Tongue (tissue), 2 donors: ENCODE data around the gene GOLGA8K. TPM values are rescaled to one million over a fixed set of nuclear protein-coding genes. Genes with fewer than 3 reads are reported as not detected.
"Not testable (repeated sequence)": the region's sequence is repeated elsewhere in the genome, so short reads cannot be mapped to it uniquely, and the experiment has no call there.

Source experiments
- DNase-seq: peaks from one replicate; pipeline ENCODE4 v3.0.0-alpha.2; 2015
- total RNA-seq: library from RNA; depleted of rRNA; stranded (reverse); fragments of >200 nt; gene quantifications from one replicate; pipeline ENCODE4 v1.2.3, GENCODE V29; 2014

Gene GOLGA8K, protein sequence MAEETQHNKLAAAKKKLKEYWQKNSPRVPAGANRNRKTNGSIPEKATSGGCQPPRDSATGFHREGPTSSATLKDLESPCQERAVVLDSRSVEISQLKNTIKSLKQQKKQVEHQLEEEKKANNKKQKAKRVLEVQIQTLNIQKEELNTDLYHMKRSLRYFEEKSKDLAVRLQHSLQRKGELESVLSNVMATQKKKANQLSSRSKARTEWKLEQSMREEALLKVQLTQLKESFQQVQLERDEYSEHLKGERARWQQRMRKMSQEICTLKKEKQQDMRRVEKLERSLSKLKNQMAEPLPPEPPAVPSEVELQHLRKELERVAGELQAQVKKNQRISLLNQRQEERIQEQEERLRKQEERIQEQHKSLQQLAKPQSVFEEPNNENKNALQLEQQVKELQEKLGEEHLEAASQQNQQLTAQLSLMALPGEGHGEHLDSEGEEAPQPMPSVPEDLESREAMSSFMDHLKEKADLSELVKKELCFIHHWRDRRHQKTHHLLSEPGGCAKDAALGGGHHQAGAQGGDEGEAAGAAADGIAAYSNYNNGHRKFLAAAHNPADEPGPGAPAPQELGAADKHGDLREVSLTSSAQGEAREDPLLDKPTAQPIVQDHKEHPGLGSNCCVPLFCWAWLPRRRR
- not detected for total RNA-seq

- not testable (repeated sequence) for DNase-seq
These were observed at the start of gene GOLGA8K for GRCh38 chr15:32403192-32403591. Gene GOLGA8K, minus strand, starts transcription at chr15:32403292. Its CDS starts 98 bp downstream, at chr15:32403194.

GRCh38 chr15:32440445-32440977 lies 37.4 kb upstream of the GOLGA8K start:
- not testable (repeated sequence) for DNase-seq

- DNase-seq, result not testable (repeated sequence)
These were observed 31.2 kb upstream of the GOLGA8K start for GRCh38 chr15:32434102-32434963.

GRCh38 chr15:32427635-32428034 lies 24.5 kb upstream of the GOLGA8K start:
- DNase-seq, result not testable (repeated sequence)

- DNase-seq, result peak; percentile 51
These were observed 23.4 kb upstream of the GOLGA8K start for GRCh38 chr15:32426511-32426910.

- not testable (repeated sequence) for DNase-seq
These were observed 4.8 kb upstream of the GOLGA8K start for GRCh38 chr15:32407903-32408302.

GRCh38 chr15:32396522-32396921 lies 6.6 kb downstream of the GOLGA8K start:
- DNase-seq, result not testable (repeated sequence)

DNA sequence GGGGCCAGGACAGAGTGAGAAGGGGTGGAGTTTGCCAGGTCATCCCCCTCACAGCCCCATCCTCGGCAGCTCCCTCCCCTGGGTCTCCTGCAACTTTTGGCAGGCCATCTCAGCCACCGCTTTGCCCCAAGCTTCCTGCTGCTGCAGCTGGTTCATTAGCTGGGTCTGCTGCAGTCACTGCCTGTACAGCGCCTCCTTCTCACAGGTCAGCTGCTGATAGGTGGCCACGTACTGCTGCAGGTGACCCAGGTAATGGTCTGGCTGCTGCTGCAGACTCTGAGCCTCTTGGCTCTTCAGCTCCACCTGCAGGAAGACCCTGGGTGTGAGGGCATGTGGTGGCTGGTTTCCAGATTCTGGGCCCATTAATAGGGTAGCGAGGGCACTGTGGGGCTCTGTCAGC lies 8.3 kb downstream of the GOLGA8K start:
- DNase-seq, result not testable (repeated sequence)

DNA sequence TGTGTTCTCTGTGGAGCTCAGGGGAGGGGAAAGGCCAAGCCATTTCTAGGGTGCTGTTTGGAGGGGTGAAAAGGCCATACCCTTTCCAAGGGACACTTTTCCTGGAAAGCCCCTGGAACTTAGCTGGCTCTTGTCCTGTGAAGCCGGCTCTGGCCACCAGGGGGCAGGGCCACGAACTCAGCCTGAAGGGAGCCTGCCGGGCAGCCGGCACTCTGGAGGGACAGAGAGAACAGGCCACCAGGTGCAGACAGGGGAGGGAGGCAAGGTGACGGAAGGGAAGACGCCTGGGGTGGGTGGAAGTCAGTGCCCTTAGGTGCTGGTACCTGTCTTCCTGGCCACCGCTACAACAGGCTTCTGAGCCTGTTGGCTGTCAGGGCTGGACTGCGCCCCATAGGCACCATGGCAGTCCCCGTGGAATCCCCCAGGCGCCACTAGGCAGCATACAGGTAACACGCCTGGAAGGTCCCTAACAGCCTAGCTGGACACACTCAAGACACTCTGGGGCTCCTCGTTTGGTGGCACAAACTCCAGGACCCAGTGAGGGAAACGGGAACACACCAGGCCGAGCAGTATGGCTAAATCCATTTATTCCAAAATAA lies 14.9 kb downstream of the GOLGA8K start:
- DNase-seq, result not testable (repeated sequence)

GRCh38 chr15:32385823-32386495 lies 17.1 kb downstream of the GOLGA8K start:
- DNase-seq, result not testable (repeated sequence)

- not testable (repeated sequence) for DNase-seq
These were observed 28.9 kb downstream of the GOLGA8K start for GRCh38 chr15:32374185-32374584.

GRCh38 chr15:32373707-32374106 lies 29.4 kb downstream of the GOLGA8K start:
- not testable (repeated sequence) for DNase-seq

DNA sequence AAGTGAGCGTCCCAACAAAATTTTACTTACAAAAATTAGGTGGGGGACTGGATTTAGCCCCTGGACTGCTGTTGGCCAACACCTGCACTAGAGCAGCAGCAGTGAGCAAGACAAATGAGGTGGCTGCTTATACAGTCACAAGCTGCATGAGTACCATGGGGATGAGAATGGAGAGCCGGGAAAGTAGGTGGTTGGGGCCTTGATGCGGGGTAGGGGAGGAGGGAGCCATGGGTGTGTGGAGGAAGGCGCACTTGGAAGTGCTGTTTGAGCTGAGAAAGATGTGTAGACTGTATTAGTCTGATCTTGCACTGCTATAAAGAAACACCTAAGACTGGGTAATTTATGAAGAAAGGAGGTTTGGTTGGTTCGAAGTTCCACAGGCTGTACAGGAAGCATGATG lies 31.0 kb downstream of the GOLGA8K start:
- not testable (repeated sequence) for DNase-seq

DNA sequence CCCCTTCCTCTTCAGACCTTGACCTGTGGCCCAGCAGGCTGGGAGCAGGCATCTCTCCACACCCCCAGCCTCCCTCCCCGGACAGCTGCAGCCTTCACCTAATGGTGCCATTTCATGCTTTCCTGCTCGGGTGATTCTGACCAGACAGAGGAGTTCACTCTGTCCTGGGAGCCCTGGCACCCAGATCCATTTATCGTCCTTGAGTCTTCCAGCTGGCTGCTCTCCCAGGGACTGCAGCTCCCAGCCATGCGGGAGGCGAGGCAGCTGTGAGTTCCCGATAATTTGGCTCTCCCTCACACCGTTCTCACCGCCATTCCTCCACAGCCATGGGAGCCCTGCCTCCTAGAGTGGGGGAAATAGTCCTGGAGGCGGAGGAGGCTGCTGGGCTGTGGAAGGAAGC lies 32.6 kb downstream of the GOLGA8K start:
- DNase-seq, result not testable (repeated sequence)

DNA sequence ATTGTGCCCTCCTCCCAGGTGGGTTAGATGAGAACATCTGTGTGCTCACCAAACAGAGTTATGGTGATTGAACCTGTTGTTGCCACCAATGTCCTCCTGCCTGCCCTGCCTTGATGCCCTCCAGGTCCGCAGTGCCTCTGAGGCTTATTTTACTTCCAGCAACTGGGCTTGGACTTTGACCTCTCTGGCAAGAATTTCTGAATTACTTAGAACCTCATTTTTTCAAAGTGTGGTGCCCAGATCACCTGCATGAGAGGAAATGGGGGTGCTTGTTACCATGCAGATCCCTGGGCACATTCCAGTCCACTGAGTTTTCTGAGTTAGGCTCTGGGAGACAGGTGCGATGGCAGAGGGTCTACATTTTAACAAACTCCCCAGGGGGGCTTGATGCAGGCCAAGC lies 33.0 kb downstream of the GOLGA8K start:
- DNase-seq, result not testable (repeated sequence)

DNA sequence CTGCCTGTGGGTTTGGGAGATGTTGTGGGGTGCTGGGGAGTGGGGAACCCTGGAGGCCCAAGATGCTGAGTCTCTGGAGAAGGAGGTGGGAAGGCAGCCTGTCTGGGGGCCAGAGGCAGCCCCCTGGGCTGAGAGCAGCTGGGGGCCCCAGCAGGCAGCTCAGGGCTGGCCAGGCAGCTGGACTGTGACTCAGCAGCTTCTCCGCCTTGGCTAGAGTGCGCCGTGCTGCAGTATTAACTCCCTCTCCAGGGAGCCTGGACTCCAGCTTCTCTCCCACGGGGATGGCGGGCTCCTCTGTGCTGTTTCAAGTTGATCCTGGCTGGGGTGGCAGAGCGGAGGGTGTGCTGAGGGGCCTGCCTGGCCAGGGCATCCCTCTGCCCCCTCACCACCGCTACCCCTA lies 36.6 kb downstream of the GOLGA8K start:
- not testable (repeated sequence) for DNase-seq

DNA sequence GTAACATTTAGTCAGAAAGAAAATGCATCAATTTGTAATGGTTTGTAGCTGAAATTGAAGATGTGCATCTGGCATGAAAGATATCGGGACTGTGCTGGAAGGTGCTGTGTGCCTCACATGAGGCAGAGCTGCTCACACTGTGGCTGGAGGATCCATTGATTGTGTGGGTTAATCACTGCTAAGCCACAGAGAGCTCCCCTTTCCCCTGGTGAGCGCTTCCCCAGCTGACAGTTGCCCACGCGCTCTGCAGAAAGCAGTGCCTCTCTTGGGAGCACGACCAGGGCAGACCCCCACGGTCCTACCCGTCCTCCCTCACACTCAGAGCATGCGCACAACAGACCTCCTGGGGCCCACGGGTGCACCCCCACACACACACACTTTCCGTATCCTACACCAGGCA lies 37.1 kb downstream of the GOLGA8K start:
- DNase-seq, result not testable (repeated sequence)

GRCh38 chr15:32364944-32365343 lies 38.1 kb downstream of the GOLGA8K start:
- not testable (repeated sequence) for DNase-seq

DNA sequence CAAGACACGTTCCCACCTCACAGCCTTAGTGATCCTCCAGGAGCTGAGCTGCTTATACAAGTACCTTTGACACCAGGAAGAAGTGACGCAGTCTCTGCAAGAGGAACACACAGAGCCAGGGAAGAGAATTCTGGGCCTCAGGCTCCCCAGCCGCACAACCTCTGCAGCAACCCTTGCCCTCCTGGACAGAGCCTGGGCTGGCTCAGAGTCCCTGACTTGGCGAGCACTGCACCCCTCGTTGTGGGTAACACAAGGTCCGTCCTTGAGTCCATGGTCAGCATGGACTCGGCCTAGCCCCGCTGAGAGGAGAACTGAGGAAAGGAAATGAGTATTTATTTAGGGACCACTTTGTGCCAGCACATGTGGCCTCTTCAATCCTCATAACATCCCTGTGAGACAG lies 39.6 kb downstream of the GOLGA8K start:
- not testable (repeated sequence) for DNase-seq

GRCh38 chr15:32361662-32362061 lies 41.4 kb downstream of the GOLGA8K start:
- not testable (repeated sequence) for DNase-seq

GRCh38 chr15:32358462-32358861 lies 44.6 kb downstream of the GOLGA8K start:
- DNase-seq, result not testable (repeated sequence)
